ENCODE data around the gene SLC7A7.

GRCh38 chr14:22813145-22813544 is 2.1 kb downstream of the SLC7A7 start:
- no peak for TF ChIP-seq ELF4 (CRISPR knock-in tag; IDR thresholded peaks at IDR 0.05)
- no peak for TF ChIP-seq SREBF2 (CRISPR knock-in tag; IDR thresholded peaks at IDR 0.05)
- TF ChIP-seq, protein P1, sequence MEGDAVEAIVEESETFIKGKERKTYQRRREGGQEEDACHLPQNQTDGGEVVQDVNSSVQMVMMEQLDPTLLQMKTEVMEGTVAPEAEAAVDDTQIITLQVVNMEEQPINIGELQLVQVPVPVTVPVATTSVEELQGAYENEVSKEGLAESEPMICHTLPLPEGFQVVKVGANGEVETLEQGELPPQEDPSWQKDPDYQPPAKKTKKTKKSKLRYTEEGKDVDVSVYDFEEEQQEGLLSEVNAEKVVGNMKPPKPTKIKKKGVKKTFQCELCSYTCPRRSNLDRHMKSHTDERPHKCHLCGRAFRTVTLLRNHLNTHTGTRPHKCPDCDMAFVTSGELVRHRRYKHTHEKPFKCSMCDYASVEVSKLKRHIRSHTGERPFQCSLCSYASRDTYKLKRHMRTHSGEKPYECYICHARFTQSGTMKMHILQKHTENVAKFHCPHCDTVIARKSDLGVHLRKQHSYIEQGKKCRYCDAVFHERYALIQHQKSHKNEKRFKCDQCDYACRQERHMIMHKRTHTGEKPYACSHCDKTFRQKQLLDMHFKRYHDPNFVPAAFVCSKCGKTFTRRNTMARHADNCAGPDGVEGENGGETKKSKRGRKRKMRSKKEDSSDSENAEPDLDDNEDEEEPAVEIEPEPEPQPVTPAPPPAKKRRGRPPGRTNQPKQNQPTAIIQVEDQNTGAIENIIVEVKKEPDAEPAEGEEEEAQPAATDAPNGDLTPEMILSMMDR (IDR thresholded peaks at IDR 0.05 in 2 of 3, conservative IDR thresholded peaks at IDR 0.05 in 1 of 3; ENCODE audit: insufficient read depth in 2 of 3, low read depth in 1 of 3, low read length in 3 of 3) = no peak
- TF ChIP-seq ZNF512 (tag; IDR thresholded peaks at IDR 0.05) = no peak
- TF ChIP-seq EGR1 (conservative IDR thresholded peaks at IDR 0.05) = no peak
- TF ChIP-seq ESRRA (IDR thresholded peaks at IDR 0.05; ENCODE audit: borderline replicate concordance, low read depth) = no peak
- TF ChIP-seq SMARCB1 (IDR thresholded peaks at IDR 0.05; ENCODE audit: insufficient read length, low read depth) = no peak
- no peak for TF ChIP-seq ZNF175 (CRISPR knock-in tag; IDR thresholded peaks at IDR 0.05; ENCODE audit: low read depth)
- TF ChIP-seq, protein P2, sequence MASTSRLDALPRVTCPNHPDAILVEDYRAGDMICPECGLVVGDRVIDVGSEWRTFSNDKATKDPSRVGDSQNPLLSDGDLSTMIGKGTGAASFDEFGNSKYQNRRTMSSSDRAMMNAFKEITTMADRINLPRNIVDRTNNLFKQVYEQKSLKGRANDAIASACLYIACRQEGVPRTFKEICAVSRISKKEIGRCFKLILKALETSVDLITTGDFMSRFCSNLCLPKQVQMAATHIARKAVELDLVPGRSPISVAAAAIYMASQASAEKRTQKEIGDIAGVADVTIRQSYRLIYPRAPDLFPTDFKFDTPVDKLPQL (IDR thresholded peaks at IDR 0.05; ENCODE audit: extremely low read depth, insufficient read length) = no peak
- TF ChIP-seq TBP (optimal IDR thresholded peaks at IDR 0.05; ENCODE audit: low read depth, low read length) = no peak
- TF ChIP-seq SMC3 (conservative IDR thresholded peaks at IDR 0.05; ENCODE audit: insufficient read depth, low read depth, low read length) = no peak
- TF ChIP-seq FOXK2 (conservative IDR thresholded peaks at IDR 0.05 in 1 of 2, IDR thresholded peaks at IDR 0.05 in 1 of 2; ENCODE audit: low read depth in 2 of 2) = no peak
